Measurements from ENCODE around the gene SRD5A1.

SRD5A1 gene

GRCh38 chr5:6707852-6708251 lies 74.6 kb downstream of the SRD5A1 start:
- Histone ChIP-seq H3K27me3 (ENCODE audit: control insufficient read depth in 1 of 2, insufficient read depth in 2 of 2, low read length in 2 of 2) (no peaks in the 10 kb centered on the region), H3K27ac (ENCODE audit: low read depth, low read length) (no peak overlapping the region), H3K9me3 (ENCODE audit: low read length) (no peaks in the 10 kb centered on the region), H3K4me3 (ENCODE audit: low read depth in 1 of 2, low read length in 2 of 2) (no peak overlapping the region), H3K4me1 (ENCODE audit: insufficient read depth, low read length) (peaks cover 29% of the 10 kb centered on the region), H3K36me3 (ENCODE audit: insufficient read depth, low read length) (no peaks in the 10 kb centered on the region), H3K9ac (ENCODE audit: low read length) (no peak overlapping the region)

- H3K4me3 ChIP-seq (ENCODE audit: low read depth in 1 of 2, low read length in 2 of 2): no peak overlapping the region
- H3K27ac ChIP-seq (ENCODE audit: low read depth, low read length): no peak overlapping the region
- H3K36me3 ChIP-seq (ENCODE audit: insufficient read depth, low read length): no peaks in the 10 kb centered on the region
- H3K27me3 ChIP-seq (ENCODE audit: control insufficient read depth in 1 of 2, insufficient read depth in 2 of 2, low read length in 2 of 2): no peaks in the 10 kb centered on the region
- peaks cover 24% of the 10 kb centered on the region for H3K4me1 ChIP-seq (ENCODE audit: insufficient read depth, low read length)
- no peaks in the 10 kb centered on the region for H3K9me3 ChIP-seq (ENCODE audit: low read length)
- H3K9ac ChIP-seq (ENCODE audit: low read length): no peak overlapping the region
Observed at GRCh38 chr5:6708814-6709213, 75.6 kb downstream of the SRD5A1 start.

GRCh38 chr5:6710070-6710469 lies 76.8 kb downstream of the SRD5A1 start:
- H3K4me1 ChIP-seq (ENCODE audit: insufficient read depth, low read length): peaks cover 13% of the 10 kb centered on the region
- no peak overlapping the region for H3K4me3 ChIP-seq (ENCODE audit: low read depth in 1 of 2, low read length in 2 of 2)
- no peaks in the 10 kb centered on the region for H3K27me3 ChIP-seq (ENCODE audit: control insufficient read depth in 1 of 2, insufficient read depth in 2 of 2, low read length in 2 of 2)
- H3K27ac ChIP-seq (ENCODE audit: low read depth, low read length): no peak overlapping the region
- no peak overlapping the region for H3K9ac ChIP-seq (ENCODE audit: low read length)
- no peaks in the 10 kb centered on the region for H3K36me3 ChIP-seq (ENCODE audit: insufficient read depth, low read length)
- no peaks in the 10 kb centered on the region for H3K9me3 ChIP-seq (ENCODE audit: low read length)

GRCh38 chr5:6710551-6711318 lies 77.5 kb downstream of the SRD5A1 start:
- Histone ChIP-seq H3K9me3 (ENCODE audit: low read length) (no peaks in the 10 kb centered on the region), H3K9ac (ENCODE audit: low read length) (no peak overlapping the region), H3K4me3 (ENCODE audit: low read depth in 1 of 2, low read length in 2 of 2) (no peak overlapping the region)

GRCh38 chr5:6711409-6712141 lies 78.3 kb downstream of the SRD5A1 start:
- peak overlapping the region; percentile 98 for H3K27ac ChIP-seq (ENCODE audit: low read depth, low read length)

More at GRCh38 chr5:6710551-6711318, 77.5 kb downstream of the SRD5A1 start:
- H3K27me3 ChIP-seq (ENCODE audit: control insufficient read depth in 1 of 2, insufficient read depth in 2 of 2, low read length in 2 of 2): no peaks in the 10 kb centered on the region
- H3K27ac ChIP-seq (ENCODE audit: low read depth, low read length): no peak overlapping the region
- no peaks in the 10 kb centered on the region for H3K36me3 ChIP-seq (ENCODE audit: insufficient read depth, low read length)
- peaks cover 13% of the 10 kb centered on the region for H3K4me1 ChIP-seq (ENCODE audit: insufficient read depth, low read length)

GRCh38 chr5:6712142-6712576 lies 78.9 kb downstream of the SRD5A1 start:
- H3K4me1 ChIP-seq (ENCODE audit: insufficient read depth, low read length): peaks cover 23% of the 10 kb centered on the region
- peak overlapping the region; percentile 72 to 91 for H3K4me3 ChIP-seq (ENCODE audit: low read depth in 1 of 2, low read length in 2 of 2)
- peak overlapping the region; percentile 98 for H3K27ac ChIP-seq (ENCODE audit: low read depth, low read length)
- H3K9ac ChIP-seq (ENCODE audit: low read length): peak overlapping the region; percentile 72
- no peaks in the 10 kb centered on the region for H3K9me3 ChIP-seq (ENCODE audit: low read length)
- no peaks in the 10 kb centered on the region for H3K36me3 ChIP-seq (ENCODE audit: insufficient read depth, low read length)
- no peaks in the 10 kb centered on the region for H3K27me3 ChIP-seq (ENCODE audit: control insufficient read depth in 1 of 2, insufficient read depth in 2 of 2, low read length in 2 of 2)

More at GRCh38 chr5:6711409-6712141, 78.3 kb downstream of the SRD5A1 start:
- Histone ChIP-seq H3K27me3 (ENCODE audit: control insufficient read depth in 1 of 2, insufficient read depth in 2 of 2, low read length in 2 of 2) (no peaks in the 10 kb centered on the region), H3K36me3 (ENCODE audit: insufficient read depth, low read length) (no peaks in the 10 kb centered on the region), H3K4me1 (ENCODE audit: insufficient read depth, low read length) (peaks cover 17% of the 10 kb centered on the region), H3K4me3 (ENCODE audit: low read depth in 1 of 2, low read length in 2 of 2) (peak overlapping the region; percentile 72 to 91), H3K9me3 (ENCODE audit: low read length) (no peaks in the 10 kb centered on the region), H3K9ac (ENCODE audit: low read length) (no peak overlapping the region)

- Histone ChIP-seq H3K4me3 (ENCODE audit: low read depth in 1 of 2, low read length in 2 of 2) (peak overlapping the region; percentile 72 to 91), H3K9ac (ENCODE audit: low read length) (peak overlapping the region; percentile 72), H3K9me3 (ENCODE audit: low read length) (no peaks in the 10 kb centered on the region), H3K27me3 (ENCODE audit: control insufficient read depth in 1 of 2, insufficient read depth in 2 of 2, low read length in 2 of 2) (no peaks in the 10 kb centered on the region), H3K4me1 (ENCODE audit: insufficient read depth, low read length) (peaks cover 29% of the 10 kb centered on the region), H3K27ac (ENCODE audit: low read depth, low read length) (peak overlapping the region; percentile 98), H3K36me3 (ENCODE audit: insufficient read depth, low read length) (no peaks in the 10 kb centered on the region)
Observed at GRCh38 chr5:6712577-6713273, 79.5 kb downstream of the SRD5A1 start.

- Histone ChIP-seq H3K27me3 (ENCODE audit: control insufficient read depth in 1 of 2, insufficient read depth in 2 of 2, low read length in 2 of 2) (no peaks in the 10 kb centered on the region), H3K9me3 (ENCODE audit: low read length) (no peaks in the 10 kb centered on the region), H3K4me3 (ENCODE audit: low read depth in 1 of 2, low read length in 2 of 2) (peak within 1 kb of the TSS; percentile 72 to 91), H3K9ac (ENCODE audit: low read length) (peak within 1 kb of the TSS; percentile 72), H3K4me1 (ENCODE audit: insufficient read depth, low read length) (peaks cover 37% of the 10 kb centered on the region), H3K36me3 (ENCODE audit: insufficient read depth, low read length) (no peaks in the 10 kb centered on the region), H3K27ac (ENCODE audit: low read depth, low read length) (peak within 1 kb of the TSS; percentile 98)
Observed at GRCh38 chr5:6713274-6714225, 80.3 kb downstream of the SRD5A1 start, which contains the start of gene TENT4A. Gene TENT4A (plus strand): TSS chr5:6713432. CDS start chr5:6713984, 552 bp downstream.

GRCh38 chr5:6714226-6715041 lies 81.2 kb downstream of the SRD5A1 start:
- no peak overlapping the region for H3K9ac ChIP-seq (ENCODE audit: low read length)
- H3K27me3 ChIP-seq (ENCODE audit: control insufficient read depth in 1 of 2, insufficient read depth in 2 of 2, low read length in 2 of 2): no peaks in the 10 kb centered on the region
- H3K4me3 ChIP-seq (ENCODE audit: low read depth in 1 of 2, low read length in 2 of 2): peak overlapping the region in 1 of 2 donors; percentile 64
- no peaks in the 10 kb centered on the region for H3K36me3 ChIP-seq (ENCODE audit: insufficient read depth, low read length)
- H3K9me3 ChIP-seq (ENCODE audit: low read length): no peaks in the 10 kb centered on the region
- peaks cover 40% of the 10 kb centered on the region for H3K4me1 ChIP-seq (ENCODE audit: insufficient read depth, low read length)
- no peak overlapping the region for H3K27ac ChIP-seq (ENCODE audit: low read depth, low read length)

GRCh38 chr5:6715271-6715670 lies 82.0 kb downstream of the SRD5A1 start:
- Histone ChIP-seq H3K9ac (ENCODE audit: low read length) (peak overlapping the region; percentile 25), H3K27me3 (ENCODE audit: control insufficient read depth in 1 of 2, insufficient read depth in 2 of 2, low read length in 2 of 2) (no peaks in the 10 kb centered on the region), H3K4me3 (ENCODE audit: low read depth in 1 of 2, low read length in 2 of 2) (peak overlapping the region in 1 of 2 donors; percentile 64), H3K9me3 (ENCODE audit: low read length) (no peaks in the 10 kb centered on the region), H3K4me1 (ENCODE audit: insufficient read depth, low read length) (peaks cover 43% of the 10 kb centered on the region), H3K27ac (ENCODE audit: low read depth, low read length) (no peak overlapping the region), H3K36me3 (ENCODE audit: insufficient read depth, low read length) (no peaks in the 10 kb centered on the region)

Data from muscle layer of colon (tissue), 2 donors.